ENCODE measurements around the gene TEKT4.
A peak's percentile ranks its signal among the peaks of the same experiment; 100 is the strongest.
"Not testable (repeated sequence)": the region's sequence is repeated elsewhere in the genome, so short reads cannot be mapped to it uniquely, and the experiment has no call there.

TEKT4 gene

GRCh38 chr2:94871226-94872087 is at the start of gene TEKT4:
TSS of gene TEKT4 (plus strand) at chr2:94871430. CDS start at chr2:94871580, 150 bp downstream.
- peak within 1 kb of the TSS; percentile 23 for H2AFZ ChIP-seq (ENCODE audit: low read depth, low read length)
- no peaks in the 10 kb centered on the region for H3K36me3 ChIP-seq (ENCODE audit: insufficient read depth, low read length)
- peaks cover 23% of the 10 kb centered on the region for H3K27me3 ChIP-seq (ENCODE audit: insufficient read depth, low read length)
- H3K4me1 ChIP-seq (ENCODE audit: insufficient read depth, low read length) = no peaks in the 10 kb centered on the region
- H3K4me3 ChIP-seq (ENCODE audit: low read length) = peak within 1 kb of the TSS; percentile 18
- H3K9me3 ChIP-seq (ENCODE audit: low read length) = no peaks in the 10 kb centered on the region

GRCh38 chr2:94839224-94839623 is 32.0 kb upstream of the TEKT4 start:
- H3K27me3 ChIP-seq (ENCODE audit: insufficient read depth, low read length); H3K36me3 ChIP-seq (ENCODE audit: insufficient read depth, low read length); H3K9me3 ChIP-seq (ENCODE audit: low read length); H3K4me3 ChIP-seq (ENCODE audit: low read length); H2AFZ ChIP-seq (ENCODE audit: low read depth, low read length); H3K4me1 ChIP-seq (ENCODE audit: insufficient read depth, low read length): not testable (repeated sequence)

- peaks cover 21% of the 10 kb centered on the region for H3K27me3 ChIP-seq (ENCODE audit: insufficient read depth, low read length)
- not testable (repeated sequence) for H3K36me3 ChIP-seq (ENCODE audit: insufficient read depth, low read length)
- H3K4me3 ChIP-seq (ENCODE audit: low read length) = peak overlapping the region; percentile 29
Measured at GRCh38 chr2:94856856-94857255, 14.4 kb upstream of the TEKT4 start.

GRCh38 chr2:94857367-94858162 is 13.7 kb upstream of the TEKT4 start:
- peaks cover 26% of the 10 kb centered on the region for H3K27me3 ChIP-seq (ENCODE audit: insufficient read depth, low read length)
- not testable (repeated sequence) for H2AFZ ChIP-seq (ENCODE audit: low read depth, low read length); H3K4me3 ChIP-seq (ENCODE audit: low read length)

More at GRCh38 chr2:94856856-94857255, 14.4 kb upstream of the TEKT4 start:
- H3K9me3 ChIP-seq (ENCODE audit: low read length); H3K4me1 ChIP-seq (ENCODE audit: insufficient read depth, low read length); H2AFZ ChIP-seq (ENCODE audit: low read depth, low read length): not testable (repeated sequence)

GRCh38 chr2:94858163-94858888 is 12.9 kb upstream of the TEKT4 start:
- H3K9me3 ChIP-seq (ENCODE audit: low read length); H2AFZ ChIP-seq (ENCODE audit: low read depth, low read length); H3K4me3 ChIP-seq (ENCODE audit: low read length); H3K4me1 ChIP-seq (ENCODE audit: insufficient read depth, low read length); H3K36me3 ChIP-seq (ENCODE audit: insufficient read depth, low read length): not testable (repeated sequence)
- peaks cover 26% of the 10 kb centered on the region for H3K27me3 ChIP-seq (ENCODE audit: insufficient read depth, low read length)

More at GRCh38 chr2:94857367-94858162, 13.7 kb upstream of the TEKT4 start:
- not testable (repeated sequence) for H3K4me1 ChIP-seq (ENCODE audit: insufficient read depth, low read length); H3K36me3 ChIP-seq (ENCODE audit: insufficient read depth, low read length); H3K9me3 ChIP-seq (ENCODE audit: low read length)

- peaks cover 30% of the 10 kb centered on the region for H3K27me3 ChIP-seq (ENCODE audit: insufficient read depth, low read length)
- no peaks in the 10 kb centered on the region for H3K36me3 ChIP-seq (ENCODE audit: insufficient read depth, low read length)
- H2AFZ ChIP-seq (ENCODE audit: low read depth, low read length) = no peak overlapping the region
- H3K4me1 ChIP-seq (ENCODE audit: insufficient read depth, low read length) = peaks cover 2% of the 10 kb centered on the region
- H3K4me3 ChIP-seq (ENCODE audit: low read length) = peak overlapping the region; percentile 18
- no peaks in the 10 kb centered on the region for H3K9me3 ChIP-seq (ENCODE audit: low read length)
Measured at GRCh38 chr2:94861308-94862152, 9.7 kb upstream of the TEKT4 start.

- not testable (repeated sequence) for H3K36me3 ChIP-seq (ENCODE audit: insufficient read depth, low read length); H3K4me1 ChIP-seq (ENCODE audit: insufficient read depth, low read length)
Measured at GRCh38 chr2:94862903-94863302, 8.3 kb upstream of the TEKT4 start.

GRCh38 chr2:94869131-94869530 is 2.1 kb upstream of the TEKT4 start:
- no peak overlapping the region for H2AFZ ChIP-seq (ENCODE audit: low read depth, low read length)
- H3K4me3 ChIP-seq (ENCODE audit: low read length) = no peak overlapping the region
- H3K9me3 ChIP-seq (ENCODE audit: low read length) = no peaks in the 10 kb centered on the region
- H3K27me3 ChIP-seq (ENCODE audit: insufficient read depth, low read length) = peaks cover 27% of the 10 kb centered on the region
- H3K36me3 ChIP-seq (ENCODE audit: insufficient read depth, low read length) = no peaks in the 10 kb centered on the region
- H3K4me1 ChIP-seq (ENCODE audit: insufficient read depth, low read length) = no peaks in the 10 kb centered on the region

More at GRCh38 chr2:94862903-94863302, 8.3 kb upstream of the TEKT4 start:
- not testable (repeated sequence) for H3K9me3 ChIP-seq (ENCODE audit: low read length); H2AFZ ChIP-seq (ENCODE audit: low read depth, low read length); H3K4me3 ChIP-seq (ENCODE audit: low read length)
- peaks cover 30% of the 10 kb centered on the region for H3K27me3 ChIP-seq (ENCODE audit: insufficient read depth, low read length)

- H2AFZ ChIP-seq (ENCODE audit: low read depth, low read length) = no peak overlapping the region
- no peaks in the 10 kb centered on the region for H3K4me1 ChIP-seq (ENCODE audit: insufficient read depth, low read length)
- peaks cover 27% of the 10 kb centered on the region for H3K27me3 ChIP-seq (ENCODE audit: insufficient read depth, low read length)
- H3K4me3 ChIP-seq (ENCODE audit: low read length) = no peak overlapping the region
- H3K9me3 ChIP-seq (ENCODE audit: low read length) = no peaks in the 10 kb centered on the region
- H3K36me3 ChIP-seq (ENCODE audit: insufficient read depth, low read length) = no peaks in the 10 kb centered on the region
Measured at GRCh38 chr2:94869552-94870439, 1.4 kb upstream of the TEKT4 start.

GRCh38 chr2:94870440-94871225 is 597 bp upstream of the TEKT4 start:
- no peaks in the 10 kb centered on the region for H3K9me3 ChIP-seq (ENCODE audit: low read length)
- H3K27me3 ChIP-seq (ENCODE audit: insufficient read depth, low read length) = peaks cover 23% of the 10 kb centered on the region
- H3K4me3 ChIP-seq (ENCODE audit: low read length) = no peak overlapping the region
- no peaks in the 10 kb centered on the region for H3K4me1 ChIP-seq (ENCODE audit: insufficient read depth, low read length)
- no peak overlapping the region for H2AFZ ChIP-seq (ENCODE audit: low read depth, low read length)
- no peaks in the 10 kb centered on the region for H3K36me3 ChIP-seq (ENCODE audit: insufficient read depth, low read length)

- Histone ChIP-seq H3K27me3 (ENCODE audit: insufficient read depth, low read length) (peaks cover 23% of the 10 kb centered on the region), H3K9me3 (ENCODE audit: low read length) (no peaks in the 10 kb centered on the region), H2AFZ (ENCODE audit: low read depth, low read length) (no peak overlapping the region), H3K4me3 (ENCODE audit: low read length) (no peak overlapping the region), H3K4me1 (ENCODE audit: insufficient read depth, low read length) (no peaks in the 10 kb centered on the region), H3K36me3 (ENCODE audit: insufficient read depth, low read length) (no peaks in the 10 kb centered on the region)
Measured at GRCh38 chr2:94872088-94872618, 923 bp downstream of the TEKT4 start.
